Neural crest cell (in vitro differentiated cells): Measurements from ENCODE around the gene DYNC1I1. TPM values are rescaled to one million over a fixed set of nuclear protein-coding genes. Genes with fewer than 3 reads are reported as not detected.

Experiments used
- DNase-seq: peaks from one replicate; pipeline ENCODE4 v3.0.0; 2021; ENCODE audit warnings: low read depth, mixed read lengths, low spot score
- H3K27ac Mint-ChIP-seq: one replicate; pipeline ENCODE4 v1.8.0; 2021; ENCODE audit warnings: mild to moderate bottlenecking, mixed read lengths; ENCODE audit not compliant: unreplicated experiment
- H3K27me3 Mint-ChIP-seq: 2 replicates; pipeline ENCODE4 v1.8.0; 2021; ENCODE audit warnings: low read depth, mild to moderate bottlenecking, mixed read lengths
- H3K36me3 Mint-ChIP-seq: 2 replicates; pipeline ENCODE4 v1.8.0; 2021; ENCODE audit warnings: low read depth, mild to moderate bottlenecking, mixed read lengths
- H3K4me1 Mint-ChIP-seq: 2 replicates; pipeline ENCODE4 v1.8.0; 2021; ENCODE audit warnings: mixed read lengths
- H3K4me3 Mint-ChIP-seq: one replicate; pipeline ENCODE4 v1.8.0; 2021; ENCODE audit warnings: mild to moderate bottlenecking, mixed read lengths
- H3K9me3 Mint-ChIP-seq: 2 replicates; pipeline ENCODE4 v1.8.0; 2021; ENCODE audit warnings: mixed read lengths
- total RNA-seq: library from RNA; stranded (reverse); gene quantifications from 2 replicates; pipeline ENCODE4 v1.2.1, GENCODE V29; 2021
- TF ChIP-seq, protein P1 (sequence below): fragments of 200-600 bp; sonication (generic); conservative IDR thresholded peaks from 2 replicates; pipeline ENCODE4 v1.5.0; 2021; ENCODE audit warnings: antibody characterized with exemption, mild to moderate bottlenecking

DYNC1I1 gene
- total RNA-seq, 1 donor from 2014 or later = 0.79 TPM

DNA sequence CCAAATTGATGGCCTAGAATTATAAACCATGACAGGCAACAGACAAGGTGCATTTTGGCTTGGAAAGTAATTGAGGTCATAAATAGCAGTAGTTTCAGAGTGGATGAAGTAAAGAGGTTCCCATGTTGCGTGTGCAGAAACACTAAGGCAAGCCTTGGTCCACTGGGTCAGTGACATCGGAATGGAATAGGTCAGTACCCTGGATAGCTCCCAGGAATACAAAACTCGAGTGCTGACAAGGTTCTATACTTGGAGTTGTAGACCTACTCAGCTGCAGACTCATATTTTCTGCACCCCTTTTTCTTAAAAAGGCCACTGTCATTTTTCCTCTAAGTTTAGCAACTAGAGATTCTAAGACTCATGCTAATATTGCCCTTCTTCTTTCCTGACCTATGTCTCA lies 132.8 kb downstream of the DYNC1I1 start:
- H3K4me3 Mint-ChIP-seq = no peak overlapping the region
- H3K27ac Mint-ChIP-seq = no peak overlapping the region
- H3K36me3 Mint-ChIP-seq = no peaks in the 10 kb centered on the region
- peaks cover 68% of the 10 kb centered on the region for H3K27me3 Mint-ChIP-seq
- no peaks in the 10 kb centered on the region for H3K9me3 Mint-ChIP-seq
- H3K4me1 Mint-ChIP-seq = peaks cover 9% of the 10 kb centered on the region
- TF ChIP-seq, protein P1, sequence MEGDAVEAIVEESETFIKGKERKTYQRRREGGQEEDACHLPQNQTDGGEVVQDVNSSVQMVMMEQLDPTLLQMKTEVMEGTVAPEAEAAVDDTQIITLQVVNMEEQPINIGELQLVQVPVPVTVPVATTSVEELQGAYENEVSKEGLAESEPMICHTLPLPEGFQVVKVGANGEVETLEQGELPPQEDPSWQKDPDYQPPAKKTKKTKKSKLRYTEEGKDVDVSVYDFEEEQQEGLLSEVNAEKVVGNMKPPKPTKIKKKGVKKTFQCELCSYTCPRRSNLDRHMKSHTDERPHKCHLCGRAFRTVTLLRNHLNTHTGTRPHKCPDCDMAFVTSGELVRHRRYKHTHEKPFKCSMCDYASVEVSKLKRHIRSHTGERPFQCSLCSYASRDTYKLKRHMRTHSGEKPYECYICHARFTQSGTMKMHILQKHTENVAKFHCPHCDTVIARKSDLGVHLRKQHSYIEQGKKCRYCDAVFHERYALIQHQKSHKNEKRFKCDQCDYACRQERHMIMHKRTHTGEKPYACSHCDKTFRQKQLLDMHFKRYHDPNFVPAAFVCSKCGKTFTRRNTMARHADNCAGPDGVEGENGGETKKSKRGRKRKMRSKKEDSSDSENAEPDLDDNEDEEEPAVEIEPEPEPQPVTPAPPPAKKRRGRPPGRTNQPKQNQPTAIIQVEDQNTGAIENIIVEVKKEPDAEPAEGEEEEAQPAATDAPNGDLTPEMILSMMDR = no peak
- no peak for DNase-seq

DNA sequence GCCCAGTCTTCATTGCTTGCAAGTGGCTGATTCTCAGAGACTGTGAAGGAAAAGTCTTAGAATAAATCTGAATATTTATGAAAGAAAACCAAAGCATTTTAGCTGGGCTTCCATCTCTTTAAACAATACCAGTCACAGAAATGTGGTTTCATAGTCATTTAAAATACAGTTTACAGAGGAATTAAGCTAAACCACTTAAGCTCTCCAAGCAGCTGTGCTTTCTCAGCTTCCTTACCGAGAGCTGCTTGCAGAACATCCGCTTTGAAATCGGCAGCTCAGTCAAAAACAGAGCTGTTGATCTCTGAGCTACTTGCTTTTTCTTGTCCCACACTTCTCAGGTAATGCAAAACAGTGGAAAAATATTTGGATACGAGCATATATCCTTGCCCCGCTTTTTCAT lies 134.5 kb downstream of the DYNC1I1 start:
- peaks cover 9% of the 10 kb centered on the region for H3K4me1 Mint-ChIP-seq
- no peak for DNase-seq
- H3K36me3 Mint-ChIP-seq = no peaks in the 10 kb centered on the region
- no peak overlapping the region for H3K4me3 Mint-ChIP-seq
- no peaks in the 10 kb centered on the region for H3K9me3 Mint-ChIP-seq
- H3K27me3 Mint-ChIP-seq = peaks cover 74% of the 10 kb centered on the region
- TF ChIP-seq, protein P1 = no peak
- no peak overlapping the region for H3K27ac Mint-ChIP-seq

DNA sequence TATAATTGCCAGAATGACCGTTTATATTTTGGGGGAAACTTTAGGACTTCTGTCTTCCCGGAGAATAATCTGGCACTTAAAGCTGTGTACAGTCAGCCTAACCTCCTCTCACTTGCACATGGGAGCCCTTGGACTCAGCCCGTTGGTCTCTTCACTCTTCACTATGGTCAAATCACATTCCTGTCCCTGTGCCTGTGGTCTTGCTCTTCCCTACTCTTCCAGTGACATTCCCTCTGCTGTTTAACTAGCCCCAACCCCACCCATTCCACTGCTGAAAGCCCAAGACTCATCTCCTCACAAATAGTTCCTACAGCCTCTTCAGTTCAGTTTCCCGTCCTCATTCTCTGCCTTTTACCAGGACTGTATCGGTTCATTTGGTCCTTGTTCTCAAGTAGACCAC lies 135.0 kb downstream of the DYNC1I1 start:
- Mint-ChIP-seq H3K9me3 (no peaks in the 10 kb centered on the region), H3K27me3 (peaks cover 75% of the 10 kb centered on the region), H3K36me3 (no peaks in the 10 kb centered on the region), H3K27ac (no peak overlapping the region), H3K4me3 (no peak overlapping the region), H3K4me1 (peaks cover 9% of the 10 kb centered on the region)
- DNase-seq = no peak
- TF ChIP-seq, protein P1 = no peak

DNA sequence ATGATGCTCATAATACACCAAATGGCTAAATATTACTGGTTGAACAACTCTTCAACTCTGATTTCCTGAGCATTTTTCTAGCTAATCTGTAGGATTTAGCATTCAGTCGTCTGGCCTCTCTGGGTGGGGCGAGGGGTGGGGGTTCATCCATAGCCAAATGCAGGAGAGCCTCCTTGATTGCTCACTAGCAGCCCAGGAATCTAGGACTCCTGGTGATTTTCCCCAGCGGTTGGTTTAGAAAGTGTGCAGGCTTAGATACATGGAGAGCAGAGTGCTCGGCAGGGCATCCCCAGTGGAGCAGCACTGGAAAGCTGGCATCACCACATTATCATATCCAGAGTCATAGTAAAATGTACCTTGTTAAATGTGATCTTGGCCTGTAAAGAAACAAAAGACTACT lies 136.1 kb downstream of the DYNC1I1 start:
- TF ChIP-seq, protein P1 = no peak

DNA sequence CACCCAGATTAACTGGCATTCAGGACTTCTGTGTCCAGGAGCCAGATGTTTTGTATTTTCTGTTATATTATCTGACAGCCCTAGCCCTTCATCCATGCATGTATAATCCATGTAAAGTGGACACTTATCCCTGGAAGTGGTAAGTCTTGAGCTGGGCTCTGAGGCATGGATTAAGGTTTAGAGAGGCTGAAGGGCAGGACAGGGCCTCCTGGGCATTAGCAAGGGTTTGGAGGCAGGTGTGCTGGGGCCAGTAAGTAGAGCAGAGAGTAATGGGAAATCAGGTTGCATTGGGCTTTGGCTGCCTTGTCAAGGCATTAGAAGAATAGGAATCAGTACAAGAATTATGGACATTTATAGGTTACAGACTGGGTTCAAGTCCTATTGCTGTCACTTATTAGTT lies 138.0 kb downstream of the DYNC1I1 start:
- H3K27ac Mint-ChIP-seq = no peak overlapping the region
- peaks cover 78% of the 10 kb centered on the region for H3K27me3 Mint-ChIP-seq
- no peaks in the 10 kb centered on the region for H3K9me3 Mint-ChIP-seq
- DNase-seq = no peak
- H3K4me3 Mint-ChIP-seq = no peak overlapping the region
- H3K4me1 Mint-ChIP-seq = peaks cover 9% of the 10 kb centered on the region
- TF ChIP-seq, protein P1 = no peak
- no peaks in the 10 kb centered on the region for H3K36me3 Mint-ChIP-seq

More for the DNA sequence above, 136.1 kb downstream of the DYNC1I1 start:
- peaks cover 9% of the 10 kb centered on the region for H3K4me1 Mint-ChIP-seq
- H3K36me3 Mint-ChIP-seq = no peaks in the 10 kb centered on the region
- H3K27ac Mint-ChIP-seq = no peak overlapping the region
- peaks cover 75% of the 10 kb centered on the region for H3K27me3 Mint-ChIP-seq
- H3K4me3 Mint-ChIP-seq = no peak overlapping the region
- DNase-seq = no peak
- H3K9me3 Mint-ChIP-seq = no peaks in the 10 kb centered on the region

DNA sequence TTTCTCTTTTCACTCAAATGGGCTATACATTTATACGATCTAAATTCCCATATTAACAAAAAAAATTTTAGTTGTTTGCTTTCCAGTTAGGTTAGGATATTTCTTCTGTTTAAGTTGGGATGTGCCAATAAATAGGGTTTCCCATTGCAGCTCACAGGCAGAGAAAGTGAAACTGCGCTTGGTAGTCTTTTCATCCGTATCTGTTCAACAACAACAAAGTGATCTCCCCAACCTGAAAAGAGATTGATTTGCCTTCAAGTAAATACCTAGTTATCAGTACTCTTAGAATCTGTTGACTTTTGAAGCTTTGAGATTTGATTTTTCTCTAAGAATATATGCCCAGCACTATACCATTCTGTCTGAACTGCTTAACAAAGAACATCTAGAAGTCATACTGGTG lies 143.4 kb downstream of the DYNC1I1 start:
- Mint-ChIP-seq H3K4me1 (peaks cover 4% of the 10 kb centered on the region), H3K36me3 (no peaks in the 10 kb centered on the region), H3K27ac (no peak overlapping the region), H3K9me3 (no peaks in the 10 kb centered on the region), H3K27me3 (peaks cover 67% of the 10 kb centered on the region), H3K4me3 (no peak overlapping the region)
- DNase-seq = no peak
- TF ChIP-seq, protein P1 = no peak
